ENCODE data around the gene ACTL10. TPM values are rescaled to one million over a fixed set of nuclear protein-coding genes. Genes with fewer than 3 reads are reported as not detected.

The ACTL10 gene
- total and polyA plus RNA-seq, 2 of the 13 experiments (the other 11 are each of a cell fraction or from before 2014, with no cell fraction given): not detected

GRCh38 chr20:33673410-33674293 lies 6.9 kb downstream of the ACTL10 start (continued):
- TF ChIP-seq LCORL (IDR thresholded peaks at IDR 0.05): no peak
- peak; percentile 79 for TF ChIP-seq LCORL (CRISPR knock-in tag; IDR thresholded peaks at IDR 0.05)
- no peak for TF ChIP-seq GABPA (IDR thresholded peaks at IDR 0.05; ENCODE audit: low read depth, low read length)
- no peak for TF ChIP-seq GABPA (CRISPR knock-in tag; IDR thresholded peaks at IDR 0.05; ENCODE audit: low read depth)
- TF ChIP-seq ZNF567 (CRISPR knock-in tag; IDR thresholded peaks at IDR 0.05; ENCODE audit: borderline replicate concordance): no peak; the same call in none of the 2 replicates
- TF ChIP-seq ZSCAN31 (CRISPR knock-in tag; IDR thresholded peaks at IDR 0.05; ENCODE audit: low read depth): 0 out of 2 replicates have a peak, but pooled peaks have one; percentile 4
- TF ChIP-seq MIXL1 (CRISPR knock-in tag; IDR thresholded peaks at IDR 0.05): no peak
- TF ChIP-seq ZNF414 (CRISPR knock-in tag; IDR thresholded peaks at IDR 0.05): peak; percentile 60; the same call in 1 of the 2 replicates
- TF ChIP-seq ZNF44 (CRISPR knock-in tag; IDR thresholded peaks at IDR 0.05): no peak
- 0 out of 2 replicates have a peak, but pooled peaks have one; percentile 24 for TF ChIP-seq CBFB (CRISPR knock-in tag; IDR thresholded peaks at IDR 0.05)
- TF ChIP-seq KDM4B (CRISPR knock-in tag; IDR thresholded peaks at IDR 0.05): 0 out of 2 replicates have a peak, but pooled peaks have one; percentile 4
- peak; percentile 18; the same call in 1 of the 2 replicates for TF ChIP-seq IRF9 (CRISPR knock-in tag; IDR thresholded peaks at IDR 0.05; ENCODE audit: borderline replicate concordance)
- no peak for TF ChIP-seq PLRG1 (conservative IDR thresholded peaks at IDR 0.05)
- no peak for TF ChIP-seq SIX1 (CRISPR knock-in tag; IDR thresholded peaks at IDR 0.05; ENCODE audit: borderline replicate concordance)
- TF ChIP-seq HOXD1 (CRISPR knock-in tag; IDR thresholded peaks at IDR 0.05): 0 out of 2 replicates have a peak, but pooled peaks have one; percentile 11
- no peak for TF ChIP-seq GATA4 (IDR thresholded peaks at IDR 0.05; ENCODE audit: borderline replicate concordance, low read depth)
- 0 out of 2 replicates have a peak, but pooled peaks have one; percentile 66 for TF ChIP-seq HNRNPL (IDR thresholded peaks at IDR 0.05; ENCODE audit: low read depth, low read length)
- no peak for TF ChIP-seq FOSL1 (CRISPR knock-in tag; IDR thresholded peaks at IDR 0.05; ENCODE audit: borderline replicate concordance)
- 0 out of 2 replicates have a peak, but pooled peaks have one; percentile 4 for TF ChIP-seq RARG (CRISPR knock-in tag; IDR thresholded peaks at IDR 0.05; ENCODE audit: low read depth)
- TF ChIP-seq PHF5A (CRISPR knock-in tag; IDR thresholded peaks at IDR 0.05; ENCODE audit: low read depth, unreplicated experiment): no peak
- TF ChIP-seq GABPB1 (CRISPR knock-in tag; IDR thresholded peaks at IDR 0.05): peak; percentile 21; the same call in 1 of the 2 replicates
- peak; percentile 42; the same call in 1 of the 2 replicates for TF ChIP-seq JUND (CRISPR knock-in tag; IDR thresholded peaks at IDR 0.05)
- TF ChIP-seq TMF1 (CRISPR knock-in tag; IDR thresholded peaks at IDR 0.05; ENCODE audit: low read depth): no peak; the same call in 1 of the 2 replicates
- TF ChIP-seq KAT7 (CRISPR knock-in tag; IDR thresholded peaks at IDR 0.05; ENCODE audit: borderline replicate concordance): peak; percentile 69; the same call in 1 of the 2 replicates
- TF ChIP-seq ZNF205 (CRISPR knock-in tag; IDR thresholded peaks at IDR 0.05): peak; percentile 66; the same call in 1 of the 2 replicates
- TF ChIP-seq SAP130 (CRISPR knock-in tag; IDR thresholded peaks at IDR 0.05; ENCODE audit: low read depth): no peak
- TF ChIP-seq ZNF777 (CRISPR knock-in tag; IDR thresholded peaks at IDR 0.05): no peak
- no peak for TF ChIP-seq ZBTB20 (CRISPR knock-in tag; IDR thresholded peaks at IDR 0.05; ENCODE audit: borderline replicate concordance, low read depth)
- TF ChIP-seq TBX2 (CRISPR knock-in tag; IDR thresholded peaks at IDR 0.05; ENCODE audit: borderline replicate concordance): no peak; the same call in 1 of the 2 replicates
- TF ChIP-seq YEATS2 (CRISPR knock-in tag; IDR thresholded peaks at IDR 0.05; ENCODE audit: borderline replicate concordance): no peak
- TF ChIP-seq ARHGAP35 (CRISPR knock-in tag; IDR thresholded peaks at IDR 0.05; ENCODE audit: borderline replicate concordance): 0 out of 2 replicates have a peak, but pooled peaks have one; percentile 43
- TF ChIP-seq ZMYM4 (CRISPR knock-in tag; IDR thresholded peaks at IDR 0.05): peak; percentile 15
